Gastrocnemius medialis (tissue), 4 donors: Measurements from ENCODE around the gene EXOC2. TPM values are rescaled to one million over a fixed set of nuclear protein-coding genes. Genes with fewer than 3 reads are reported as not detected.

Source experiments
- ATAC-seq, 2 donors: fragments of 150-250 bp; one replicate each; pipeline ENCODE4 v1.9.1; 2016
- DNase-seq, 2 donors: peaks; one replicate each; pipeline ENCODE4 v3.0.0-alpha.2; 2019
- H3K27ac ChIP-seq, 4 donors: fragments of 200-600 bp; sonication (generic); 1 replicate in 1 of 4; 2 replicates in 3 of 4; pipeline ENCODE4 v1.5.1; 2016 to 2018; ENCODE audit warnings: mild to moderate bottlenecking in 2 of 4, moderate library complexity in 1 of 4
- H3K27me3 ChIP-seq, 3 donors: fragments of 200-600 bp; sonication (generic) in 2 of 3; 1 replicate in 1 of 3; 2 replicates in 2 of 3; pipeline versions ENCODE4 v1.5.1 to v1.6.0; 2016 to 2019; ENCODE audit warnings: mild to moderate bottlenecking in 1 of 3, moderate library complexity in 1 of 3
- H3K36me3 ChIP-seq, 2 donors: fragments of 200-600 bp; sonication (generic) in 1 of 2; one replicate each; pipeline ENCODE4 v1.5.1; 2017 to 2018
- H3K4me1 ChIP-seq, 2 donors: fragments of 200-600 bp; sonication (generic) in 1 of 2; one replicate each; pipeline ENCODE4 v1.5.1; 2016 to 2017; ENCODE audit warnings: mild to moderate bottlenecking in 2 of 2
- H3K4me3 ChIP-seq, 4 donors: fragments of 200-600 bp; sonication (generic) in 3 of 4; 1 replicate in 1 of 4; 2 replicates in 3 of 4; pipeline ENCODE4 v1.5.1; 2016 to 2019; ENCODE audit warnings: mild to moderate bottlenecking in 2 of 4
- H3K9me3 ChIP-seq, 3 donors: fragments of 200-600 bp; sonication (generic) in 2 of 3; 1 replicate in 1 of 3; 2 replicates in 2 of 3; pipeline ENCODE4 v1.5.1; 2016 to 2019
- CTCF ChIP-seq, 5 experiments: fragments of 450-650 bp in 3 of 5; fragments of 200-600 bp in 2 of 5; sonication (generic) in 2 of 5; IDR thresholded peaks in 4 of 5; conservative IDR thresholded peaks in 1 of 5; 1 replicate in 4 of 5; 2 replicates in 1 of 5; pipeline ENCODE4 v1.5.1; 2016 to 2019; ENCODE audit warnings: antibody characterized with exemption in 5 of 5, mild to moderate bottlenecking in 3 of 5, moderate library complexity in 3 of 5
- POLR2A ChIP-seq, 2 donors: fragments of 450-650 bp; IDR thresholded peaks; one replicate each; pipeline ENCODE4 v1.6.1; 2017; ENCODE audit warnings: antibody characterized with exemption in 2 of 2, mild to moderate bottlenecking in 2 of 2, moderate library complexity in 2 of 2
- in situ Hi-C, 4 donors: fragments of 200-750 bp; cut with MboI; loops; one replicate each; pipeline versions ENCODE4 v1.15.0 to v1.8.0; 2017; ENCODE audit warnings: low sequenced_read_pairs in 4 of 4
- intact Hi-C: fragments of 100-400 bp; cut with DNase I; formaldehyde crosslinking; loops from one replicate; pipeline ENCODE4 v1.15.1; 2023; ENCODE audit warnings: low total_unique reads
- total RNA-seq, 4 donors: library from RNA; depleted of rRNA; stranded (reverse); fragments of >200 nt; gene quantifications; one replicate each; pipeline versions ENCODE4 v1.1.0 to v1.2.3, GENCODE V29; 2016

The EXOC2 gene
- total RNA-seq, 4 donors from 2014 or later = 12.6 to 16.4 (median 15.0) TPM

GRCh38 chr6:642805-643204 is 50.1 kb downstream of the EXOC2 start:
- intact Hi-C loops (no loop called here), in situ Hi-C loops (no loop called here)
- Histone ChIP-seq H3K4me1 (no peaks in the 10 kb centered on the region), H3K4me3 (no peak overlapping the region), H3K27me3 (no peaks in the 10 kb centered on the region), H3K27ac (no peak overlapping the region), H3K36me3 (no peaks in the 10 kb centered on the region), H3K9me3 (no peaks in the 10 kb centered on the region)
- TF ChIP-seq POLR2A (IDR thresholded peaks at IDR 0.05) = no peak
- TF ChIP-seq CTCF (IDR thresholded peaks at IDR 0.05 in 4 of 5, conservative IDR thresholded peaks at IDR 0.05 in 1 of 5) = no peak
- ATAC-seq (no peak), DNase-seq (no peak)

- intact Hi-C loops (no loop called here), in situ Hi-C loops (no loop called here)
- H3K4me1 ChIP-seq = no peaks in the 10 kb centered on the region
- ATAC-seq (no peak), DNase-seq (no peak)
- no peak overlapping the region for H3K4me3 ChIP-seq
- no peak for TF ChIP-seq POLR2A (IDR thresholded peaks at IDR 0.05)
- no peak for TF ChIP-seq CTCF (IDR thresholded peaks at IDR 0.05 in 4 of 5, conservative IDR thresholded peaks at IDR 0.05 in 1 of 5)
- peaks cover 0 to 8% of the 10 kb centered on the region in 2 donors for H3K36me3 ChIP-seq
- H3K27me3 ChIP-seq = no peaks in the 10 kb centered on the region
- H3K9me3 ChIP-seq = no peaks in the 10 kb centered on the region
- H3K27ac ChIP-seq = no peak overlapping the region
These were observed 51.5 kb downstream of the EXOC2 start for GRCh38 chr6:641225-641985.

GRCh38 chr6:636488-636887 is 56.5 kb downstream of the EXOC2 start:
- Histone ChIP-seq H3K9me3 (no peaks in the 10 kb centered on the region), H3K36me3 (peaks cover 0 to 10% of the 10 kb centered on the region in 2 donors), H3K4me1 (no peaks in the 10 kb centered on the region), H3K27me3 (no peaks in the 10 kb centered on the region), H3K27ac (no peak overlapping the region), H3K4me3 (no peak overlapping the region)
- DNase-seq (no peak), ATAC-seq (no peak)
- TF ChIP-seq CTCF (IDR thresholded peaks at IDR 0.05 in 4 of 5, conservative IDR thresholded peaks at IDR 0.05 in 1 of 5) = no peak
- no peak for TF ChIP-seq POLR2A (IDR thresholded peaks at IDR 0.05)
- in situ Hi-C loops = no loop called here
- intact Hi-C loops = no loop called here

GRCh38 chr6:635233-635632 is 57.7 kb downstream of the EXOC2 start:
- in situ Hi-C loops (no loop called here), intact Hi-C loops (no loop called here)
- DNase-seq (no peak), ATAC-seq (no peak)
- TF ChIP-seq POLR2A (IDR thresholded peaks at IDR 0.05) (no peak), CTCF (IDR thresholded peaks at IDR 0.05 in 4 of 5, conservative IDR thresholded peaks at IDR 0.05 in 1 of 5) (no peak)
- no peaks in the 10 kb centered on the region for H3K27me3 ChIP-seq
- H3K27ac ChIP-seq = no peak overlapping the region
- no peaks in the 10 kb centered on the region for H3K9me3 ChIP-seq
- no peak overlapping the region for H3K4me3 ChIP-seq
- no peaks in the 10 kb centered on the region for H3K4me1 ChIP-seq
- peaks cover 0 to 10% of the 10 kb centered on the region in 2 donors for H3K36me3 ChIP-seq

- Histone ChIP-seq H3K36me3 (peaks cover 0 to 19% of the 10 kb centered on the region in 2 donors), H3K4me3 (no peak overlapping the region), H3K4me1 (no peaks in the 10 kb centered on the region), H3K9me3 (no peaks in the 10 kb centered on the region), H3K27me3 (no peaks in the 10 kb centered on the region), H3K27ac (no peak overlapping the region)
- no peak for ATAC-seq
- DNase-seq = no peak
- intact Hi-C loops = no loop called here
- TF ChIP-seq POLR2A (IDR thresholded peaks at IDR 0.05) = no peak
- TF ChIP-seq CTCF (IDR thresholded peaks at IDR 0.05 in 4 of 5, conservative IDR thresholded peaks at IDR 0.05 in 1 of 5) = no peak
- in situ Hi-C loops = no loop called here
These were observed 59.3 kb downstream of the EXOC2 start for GRCh38 chr6:633611-634010.
